GM23248 (cell line): Measurements from ENCODE around the gene LMBR1L. TPM values are rescaled to one million over a fixed set of nuclear protein-coding genes. Genes with fewer than 3 reads are reported as not detected.

ENCODE experiments used
- DNase-seq: peaks from one replicate; pipeline ENCODE4 v3.0.0-alpha.2; 2015
- H2AFZ ChIP-seq: fragments of 200-600 bp; sonication (generic); 2 replicates; pipeline ENCODE4 v1.6.1; 2016; ENCODE audit warnings: antibody characterized with exemption
- H3F3A ChIP-seq: fragments of 200-600 bp; sonication (generic); 2 replicates; pipeline ENCODE4 v1.6.1; 2016; ENCODE audit warnings: mild to moderate bottlenecking, antibody characterized with exemption, mixed run types; ENCODE audit not compliant: insufficient read depth
- H3K27ac ChIP-seq: fragments of 200-600 bp; sonication (generic); 2 replicates; pipeline ENCODE4 v1.5.1; 2016; ENCODE audit warnings: mild to moderate bottlenecking
- H3K27me3 ChIP-seq: fragments of 200-600 bp; sonication (generic); replicated peaks from 2 replicates; pipeline ENCODE4 v1.6.1; 2016; ENCODE audit warnings: mild to moderate bottlenecking; ENCODE audit not compliant: insufficient read depth
- H3K36me3 ChIP-seq: fragments of 200-600 bp; sonication (generic); 2 replicates; pipeline ENCODE4 v1.6.1; 2016; ENCODE audit warnings: low read depth, mild to moderate bottlenecking
- H3K4me1 ChIP-seq: fragments of 200-600 bp; sonication (generic); 2 replicates; pipeline ENCODE4 v1.6.1; 2016; ENCODE audit warnings: mild to moderate bottlenecking; ENCODE audit not compliant: insufficient read depth
- H3K4me2 ChIP-seq: fragments of 200-600 bp; sonication (generic); one replicate; pipeline ENCODE4 v1.6.1; 2016; ENCODE audit warnings: mild to moderate bottlenecking; ENCODE audit not compliant: unreplicated experiment
- H3K4me3 ChIP-seq: fragments of 200-600 bp; sonication (generic); 2 replicates; pipeline ENCODE4 v1.5.1; 2016; ENCODE audit warnings: mild to moderate bottlenecking
- H3K79me2 ChIP-seq: fragments of 200-600 bp; sonication (generic); 2 replicates; pipeline ENCODE4 v1.6.1; 2016; ENCODE audit warnings: mild to moderate bottlenecking; ENCODE audit not compliant: insufficient read depth
- H3K9ac ChIP-seq: fragments of 200-600 bp; sonication (generic); 2 replicates; pipeline ENCODE4 v1.6.1; 2016; ENCODE audit warnings: mild to moderate bottlenecking
- H3K9me2 ChIP-seq: fragments of 200-600 bp; sonication (generic); 2 replicates; pipeline ENCODE4 v1.6.1; 2016; ENCODE audit warnings: mixed run types, mild to moderate bottlenecking, moderate library complexity; ENCODE audit not compliant: insufficient read depth
- H3K9me3 ChIP-seq: fragments of 200-600 bp; sonication (generic); one replicate; pipeline ENCODE4 v1.6.1; 2017; ENCODE audit warnings: low read depth
- H4K20me1 ChIP-seq: fragments of 200-600 bp; sonication (generic); 2 replicates; pipeline ENCODE4 v1.6.0; 2016; ENCODE audit not compliant: insufficient read depth
- EZH2 ChIP-seq: fragments of 200-600 bp; sonication (generic); IDR thresholded peaks from 2 replicates; pipeline ENCODE4 v1.6.1; 2018; ENCODE audit warnings: antibody characterized with exemption, mild to moderate bottlenecking; ENCODE audit not compliant: insufficient read depth, poor library complexity, severe bottlenecking
- EZH2phosphoT487 ChIP-seq: fragments of 200-600 bp; sonication (generic); IDR thresholded peaks from 2 replicates; pipeline ENCODE4 v1.6.1; 2018; ENCODE audit warnings: antibody characterized with exemption, moderate library complexity, mild to moderate bottlenecking, low read depth; ENCODE audit not compliant: insufficient read depth
- WGBS, 2 experiments: methylation state at CpG; one replicate each; pipeline ENCODE4 v1.1.6; 2015 to 2017; ENCODE audit warnings: low lambda C conversion rate in 2 of 2, low coverage in 1 of 2; ENCODE audit errors: missing lambda C conversion rate in 2 of 2; 5-methylcytosine and 5-hydroxymethylcytosine counted together
- in situ Hi-C: fragments of 300-500 bp; cut with MboI; formaldehyde crosslinking; loops from 2 replicates; pipeline ENCODE4 v1.15.0; 2020
- polyA plus RNA-seq: library from polyadenylated mRNA; unstranded; fragments of >200 nt; fragmentation: Nextera tagmentation; extraction: Ambion mirVana; gene quantifications from 2 replicates; pipeline ENCODE4 v1.2.1, GENCODE V29; 2016
- total RNA-seq: library from RNA; depleted of rRNA; stranded (reverse); fragments of >200 nt; shearing (Covaris generic); gene quantifications from 2 replicates; pipeline ENCODE4 v1.2.3, GENCODE V29; 2014

LMBR1L gene
- total and polyA plus RNA-seq, 2 experiments from 2014 or later: 31.6 to 62.9 TPM

DNA sequence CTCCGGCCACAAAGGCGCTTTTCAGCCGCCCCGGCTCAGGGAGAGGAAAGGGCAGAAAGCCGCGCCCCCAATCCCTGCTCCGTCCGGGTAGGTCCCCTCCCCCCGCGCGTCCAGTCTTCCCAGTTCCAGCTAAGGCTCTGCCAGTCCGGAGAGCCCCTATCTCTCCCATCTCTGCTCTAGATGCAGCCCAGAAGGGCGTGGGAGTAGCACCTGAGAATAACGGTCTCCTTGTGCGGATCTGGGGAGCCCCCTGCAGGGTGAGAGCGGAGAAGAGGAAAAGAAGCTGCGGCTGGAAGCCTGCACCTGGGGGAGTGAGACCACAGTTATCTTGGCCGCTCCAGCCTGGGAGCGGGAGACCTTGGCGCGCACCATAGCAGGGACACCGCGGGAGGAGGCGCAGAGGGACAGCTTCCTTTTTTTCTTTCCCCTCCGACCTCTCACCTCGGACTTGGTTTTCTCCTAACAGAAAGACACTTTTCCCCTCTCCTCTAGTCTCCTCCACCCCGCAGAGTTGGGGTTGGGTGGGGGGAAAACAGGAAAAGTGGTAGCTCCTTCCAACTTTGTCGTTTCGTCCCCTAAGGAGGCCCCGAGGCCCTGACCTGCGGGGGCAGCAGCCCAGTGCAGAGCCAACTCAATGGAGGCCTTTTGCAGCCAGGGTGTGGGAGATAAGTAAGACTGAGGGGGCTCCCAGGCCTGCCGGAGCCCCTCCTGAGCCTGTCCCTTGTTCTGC is 18.4 kb downstream of the LMBR1L start:
- Histone ChIP-seq H3K4me3 (peak overlapping the region; percentile 68), H3K4me1 (peaks cover 14% of the 10 kb centered on the region; the same call in 1 of the 2 replicates), H2AFZ (peak overlapping the region; percentile 62), H3K36me3 (no peaks in the 10 kb centered on the region), H3K9ac (no peak overlapping the region), H3K79me2 (no peaks in the 10 kb centered on the region), H3F3A (peaks cover 16% of the 10 kb centered on the region; the same call in 1 of the 2 replicates), H3K27me3 (peaks cover 19% of the 10 kb centered on the region), H3K9me2 (no peaks in the 10 kb centered on the region), H3K27ac (no peak overlapping the region), H3K4me2 (peak overlapping the region; percentile 87), H3K9me3 (no peaks in the 10 kb centered on the region), H4K20me1 (no peaks in the 10 kb centered on the region)
- peak; percentile 75 for DNase-seq
- in situ Hi-C loops: loop anchor here (10.0 kb wide), 1 partner anchor 143 kb away; no protein-coding TSS in a partner anchor
- TF ChIP-seq EZH2: no peak
- TF ChIP-seq EZH2phosphoT487: no peak
- WGBS, 2 experiments: 7 to 10% methylated on average over 29 to 32 of the region's 32 CpGs

DNA sequence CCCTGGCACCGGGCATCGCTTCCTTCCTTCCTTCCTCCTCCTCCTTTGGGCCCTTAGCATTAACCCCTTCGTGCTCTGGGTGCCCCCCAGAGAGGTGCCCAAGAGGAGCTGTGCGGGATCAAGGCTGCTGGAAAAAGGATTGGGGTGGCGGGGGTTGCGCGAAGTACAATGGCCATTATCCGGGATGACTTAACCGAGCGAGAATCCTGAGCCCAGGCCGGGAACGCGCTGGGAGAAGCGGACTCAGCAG is 18.9 kb downstream of the LMBR1L start:
- H3K9me3 ChIP-seq: no peaks in the 10 kb centered on the region
- H3F3A ChIP-seq: peaks cover 16% of the 10 kb centered on the region; the same call in 1 of the 2 replicates
- 2% methylated on average over 13 to 14 of the region's 14 CpGs for WGBS, 2 experiments
- H3K9me2 ChIP-seq: no peaks in the 10 kb centered on the region
- in situ Hi-C loops: loop anchor here (10.0 kb wide), 1 partner anchor 143 kb away; no protein-coding TSS in a partner anchor
- peak overlapping the region; percentile 87 for H3K4me2 ChIP-seq
- H3K27ac ChIP-seq: no peak overlapping the region
- peaks cover 19% of the 10 kb centered on the region for H3K27me3 ChIP-seq
- no peaks in the 10 kb centered on the region for H4K20me1 ChIP-seq
- DNase-seq: no peak
- peak overlapping the region; percentile 68 for H3K4me3 ChIP-seq
- no peaks in the 10 kb centered on the region for H3K36me3 ChIP-seq
- no peak overlapping the region for H3K9ac ChIP-seq
- H3K4me1 ChIP-seq: peaks cover 14% of the 10 kb centered on the region; the same call in 1 of the 2 replicates
- H2AFZ ChIP-seq: peak overlapping the region; percentile 62
- no peaks in the 10 kb centered on the region for H3K79me2 ChIP-seq
- TF ChIP-seq EZH2 (no peak), EZH2phosphoT487 (no peak)

DNA sequence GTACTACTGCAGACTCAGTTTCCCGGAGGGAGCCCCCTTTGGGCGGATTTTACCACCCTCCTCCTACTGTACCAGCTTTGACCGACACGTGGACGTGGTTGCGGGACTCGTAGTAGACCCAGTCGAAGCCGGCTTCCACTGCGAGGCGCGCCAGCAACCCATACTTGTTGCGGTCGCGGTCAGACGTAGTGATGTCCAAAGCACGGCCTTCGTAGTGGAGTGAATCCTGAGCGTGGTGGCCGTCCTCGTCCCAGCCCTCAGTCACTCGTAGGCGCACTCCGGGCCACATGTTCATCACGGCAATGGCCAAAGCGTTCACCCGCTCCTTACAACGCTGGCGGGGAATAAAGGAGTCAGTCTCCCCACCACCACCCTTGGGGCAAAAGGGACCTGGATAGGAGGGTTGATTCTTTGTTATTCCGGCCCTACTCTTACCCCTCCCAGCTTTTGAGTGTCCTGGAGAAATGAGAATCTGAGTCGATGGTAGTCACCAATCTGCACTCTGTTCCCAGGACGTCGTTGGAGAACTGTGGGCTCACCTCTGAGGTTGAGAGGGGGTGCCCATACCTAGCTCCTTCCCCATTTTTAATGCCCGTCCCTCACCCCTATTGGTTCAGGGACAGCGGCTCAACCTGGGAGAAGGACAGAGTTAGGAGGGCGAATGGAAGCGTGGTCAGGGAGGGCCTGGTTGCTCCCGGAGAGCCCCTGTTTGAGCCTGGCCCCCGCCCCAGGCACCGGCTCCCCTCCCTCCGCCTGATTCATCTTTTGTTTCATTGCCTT is 19.4 kb downstream of the LMBR1L start:
- peaks cover 18% of the 10 kb centered on the region; the same call in 1 of the 2 replicates for H3K4me1 ChIP-seq
- H3K27me3 ChIP-seq: peaks cover 19% of the 10 kb centered on the region
- in situ Hi-C loops: loop anchor here (10.0 kb wide), 1 partner anchor 144 kb away; no protein-coding TSS in a partner anchor
- H3K9ac ChIP-seq: no peak overlapping the region
- H3K27ac ChIP-seq: no peak overlapping the region
- no peaks in the 10 kb centered on the region for H4K20me1 ChIP-seq
- WGBS, 2 experiments: 30% methylated on average over 37 to 41 of the region's 41 CpGs
- H3K4me2 ChIP-seq: peak overlapping the region; percentile 87
- H3K4me3 ChIP-seq: peak overlapping the region; percentile 68
- H3K9me2 ChIP-seq: no peaks in the 10 kb centered on the region
- H2AFZ ChIP-seq: peak overlapping the region; percentile 75; the same call in 1 of the 2 replicates
- no peaks in the 10 kb centered on the region for H3K79me2 ChIP-seq
- H3K9me3 ChIP-seq: no peaks in the 10 kb centered on the region
- peak; percentile 32 for DNase-seq
- H3K36me3 ChIP-seq: no peaks in the 10 kb centered on the region
- H3F3A ChIP-seq: peaks cover 18% of the 10 kb centered on the region
- no peak for TF ChIP-seq EZH2phosphoT487
- TF ChIP-seq EZH2: no peak
